Renal pelvis (tissue), 4 donors: Measurements from ENCODE around the gene DNAJB12. TPM values are rescaled to one million over a fixed set of nuclear protein-coding genes. Genes with fewer than 3 reads are reported as not detected.
"Not testable (repeated sequence)": the region's sequence is repeated elsewhere in the genome, so short reads cannot be mapped to it uniquely, and the experiment has no call there.

Experiments used
- DNase-seq: peaks from one replicate; pipeline ENCODE4 v3.0.0-alpha.2; 2013
- polyA plus RNA-seq, 3 donors: library from polyadenylated mRNA; unstranded; fragments of 120-200 nt; gene quantifications; one replicate each; pipeline ENCODE4 v1.2.1, GENCODE V29; 2013; ENCODE audit not compliant: insufficient read length in 3 of 3

DNAJB12 gene
- polyA plus RNA-seq, 3 donors: 37.5 to 39.2 (median 38.2) TPM

DNA sequence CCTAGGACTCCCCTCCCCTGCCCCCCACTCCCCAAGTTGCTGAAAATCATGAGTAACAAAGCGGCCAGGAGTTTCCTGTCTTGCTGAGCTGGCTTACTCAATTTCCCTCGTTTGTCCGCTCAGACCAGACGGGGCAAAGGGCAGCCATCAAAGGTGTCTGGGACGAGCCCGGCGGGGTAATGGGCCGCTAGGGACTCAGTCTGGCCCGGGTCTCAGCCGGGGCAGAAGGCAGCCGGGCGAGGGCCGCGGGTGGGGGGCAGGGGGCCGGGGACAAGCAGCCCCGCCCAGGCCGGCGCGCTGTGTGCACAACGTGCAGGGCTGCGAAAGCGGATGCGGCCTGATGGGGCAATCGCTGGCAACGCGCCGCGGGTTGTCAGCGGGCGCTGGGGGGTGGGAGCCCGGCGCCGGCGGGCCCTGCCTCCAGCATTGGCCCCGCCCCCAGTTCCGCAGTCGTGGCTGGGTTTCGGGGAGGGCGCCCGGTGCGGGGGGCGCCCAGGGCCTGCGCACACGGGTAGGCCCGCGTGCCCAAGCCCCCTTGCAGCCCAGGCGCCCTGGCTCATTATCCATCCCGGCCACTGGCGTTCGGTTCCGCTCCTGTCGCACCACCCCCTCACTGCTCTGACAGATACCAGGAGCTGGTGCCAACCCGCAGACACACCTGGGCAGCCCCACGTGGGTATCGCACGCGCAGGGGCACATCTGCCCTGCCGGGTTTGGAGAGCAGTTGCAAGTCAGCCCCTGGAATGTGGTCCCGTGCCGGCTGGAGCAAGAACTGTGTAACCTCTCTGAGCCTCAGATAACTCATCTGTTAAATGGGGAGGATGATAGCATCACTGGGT lies 35.1 kb downstream of the DNAJB12 start:
- DNase-seq: no peak

DNA sequence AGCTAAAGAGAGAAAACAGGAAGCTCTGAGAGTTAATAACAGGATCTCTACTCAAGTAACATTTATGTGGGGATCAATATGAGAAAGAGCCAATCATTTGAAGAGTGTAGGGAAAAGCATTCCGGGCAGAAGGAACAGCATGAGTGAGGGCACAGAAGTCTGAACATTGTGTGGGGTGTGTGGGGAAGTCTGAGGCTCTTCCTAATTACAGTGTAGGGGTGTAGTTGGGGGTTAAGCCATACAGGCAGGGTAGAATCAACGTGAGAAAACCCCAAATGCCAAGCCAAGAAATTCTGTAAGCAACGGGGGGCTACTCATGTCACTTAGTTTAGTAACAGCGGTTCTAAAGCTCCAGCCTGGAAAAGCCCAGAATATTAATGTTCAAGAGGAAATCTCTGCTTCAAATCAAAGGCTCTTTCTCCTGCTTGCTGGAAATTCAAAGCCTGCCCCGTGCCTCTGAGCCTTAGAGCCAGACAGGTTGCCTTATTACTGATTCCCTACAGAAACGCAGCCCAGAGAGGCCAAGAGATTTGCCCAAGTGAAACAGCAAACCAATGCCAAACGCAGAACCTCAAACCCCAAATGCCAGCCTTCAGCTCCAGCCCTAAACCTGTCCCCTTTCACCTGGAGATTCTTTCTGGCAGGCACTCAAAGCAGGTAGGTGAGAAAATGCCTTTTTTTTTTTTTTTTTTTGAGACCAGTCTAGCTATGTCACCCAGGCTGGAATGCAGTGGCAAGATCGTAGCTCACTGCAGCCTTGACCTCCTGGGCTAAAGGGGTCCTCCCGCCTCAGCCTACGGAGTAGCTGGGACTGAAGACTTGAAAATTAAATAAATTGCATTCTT lies 36.1 kb downstream of the DNAJB12 start:
- no peak for DNase-seq

GRCh38 chr10:72316748-72317435 lies 37.8 kb downstream of the DNAJB12 start:
- DNase-seq: no peak

DNA sequence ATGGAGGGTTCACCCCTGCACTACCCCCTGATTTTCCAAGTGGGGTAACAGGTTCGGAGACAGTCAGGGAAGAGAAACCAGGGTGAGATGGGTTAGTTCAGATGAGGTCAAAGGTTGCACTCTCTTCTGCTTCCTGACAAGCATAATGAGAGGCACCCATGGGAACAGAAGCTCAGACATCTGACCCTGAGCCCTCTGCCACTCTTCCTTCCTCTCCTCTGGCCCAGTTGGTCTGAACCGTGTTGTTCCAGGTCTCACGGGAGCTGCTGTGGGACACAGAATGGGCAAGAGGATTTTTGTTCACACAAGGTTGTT lies 38.4 kb downstream of the DNAJB12 start:
- no peak for DNase-seq

DNA sequence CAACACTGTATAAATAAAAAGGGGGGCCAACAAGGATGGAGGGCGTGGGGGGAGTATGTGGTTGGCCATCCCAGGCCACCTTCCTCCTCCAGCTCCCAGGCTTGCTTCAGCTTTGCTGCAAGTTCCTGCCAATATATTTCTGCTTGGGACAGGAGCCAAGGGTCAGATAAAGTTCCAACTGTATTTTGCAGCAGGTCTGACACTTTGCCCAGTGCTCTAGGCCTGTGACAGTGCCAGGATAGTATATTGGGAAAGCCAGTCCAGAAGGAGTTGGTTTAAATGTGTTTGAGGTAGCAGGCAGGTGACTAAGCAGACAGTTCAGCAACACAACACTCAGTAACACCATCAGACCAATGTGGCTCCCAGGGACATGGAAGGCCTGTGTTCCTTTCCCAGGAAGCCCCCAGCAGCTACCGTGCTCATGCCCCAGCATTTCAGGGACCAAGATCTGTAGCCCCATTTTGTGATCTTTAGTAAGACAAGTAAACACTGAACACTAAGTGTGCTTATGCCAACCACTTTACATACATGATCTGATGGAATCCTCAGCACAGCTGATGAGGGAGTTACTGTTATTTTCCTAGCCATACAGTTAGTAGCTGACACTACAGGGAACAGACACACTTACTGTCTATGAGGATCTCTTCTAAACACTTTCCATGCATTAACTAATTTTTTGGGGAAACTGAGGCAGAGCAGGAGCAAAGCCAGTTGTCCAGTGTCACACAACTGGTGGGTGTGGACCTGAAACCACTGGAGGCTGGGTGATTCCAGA lies 38.9 kb downstream of the DNAJB12 start:
- DNase-seq: no peak

DNA sequence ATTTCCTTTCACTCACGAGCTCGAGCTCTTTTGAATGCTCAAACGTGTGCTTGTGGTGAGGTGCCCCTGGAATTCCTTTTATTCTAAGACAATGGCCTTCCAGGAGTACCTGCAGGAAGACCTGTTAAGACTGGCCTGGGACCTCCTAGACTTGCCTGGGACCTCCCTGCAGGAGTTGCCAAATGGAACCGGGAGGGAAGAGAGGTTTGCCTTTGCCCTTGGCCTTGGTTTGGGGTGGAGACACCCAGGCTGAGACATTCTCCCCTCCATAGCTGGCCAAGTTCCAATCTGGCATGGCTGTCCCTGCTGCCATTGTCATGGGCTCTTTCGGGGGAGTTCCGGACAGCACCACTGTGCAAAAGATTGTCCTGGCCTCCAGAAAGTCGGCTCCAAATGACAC lies 39.7 kb downstream of the DNAJB12 start:
- DNase-seq: no peak

- DNase-seq: no peak
Observed at GRCh38 chr10:72314263-72314662, 40.5 kb downstream of the DNAJB12 start.

- no peak for DNase-seq
Observed at GRCh38 chr10:72312865-72313391, 41.8 kb downstream of the DNAJB12 start.

DNA sequence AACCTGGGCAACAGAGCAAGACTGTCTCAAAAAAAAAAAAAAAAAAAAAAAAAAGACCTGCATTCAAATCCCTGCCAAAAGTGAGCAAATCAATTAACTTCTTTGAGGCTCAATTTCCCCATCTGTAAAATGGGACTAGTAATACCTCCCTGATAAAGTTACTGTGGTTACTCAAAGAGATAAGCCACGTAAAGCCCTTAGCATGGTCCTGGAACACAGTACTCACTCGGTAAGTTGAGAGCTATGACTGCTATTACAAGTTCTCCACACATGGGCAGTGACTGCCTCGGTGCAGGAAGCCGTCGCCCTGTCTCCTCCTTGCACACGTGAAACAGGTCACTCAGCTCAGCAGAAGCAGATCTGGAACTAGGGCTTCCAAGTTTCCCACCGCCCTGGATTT lies 43.1 kb downstream of the DNAJB12 start:
- no peak for DNase-seq

DNA sequence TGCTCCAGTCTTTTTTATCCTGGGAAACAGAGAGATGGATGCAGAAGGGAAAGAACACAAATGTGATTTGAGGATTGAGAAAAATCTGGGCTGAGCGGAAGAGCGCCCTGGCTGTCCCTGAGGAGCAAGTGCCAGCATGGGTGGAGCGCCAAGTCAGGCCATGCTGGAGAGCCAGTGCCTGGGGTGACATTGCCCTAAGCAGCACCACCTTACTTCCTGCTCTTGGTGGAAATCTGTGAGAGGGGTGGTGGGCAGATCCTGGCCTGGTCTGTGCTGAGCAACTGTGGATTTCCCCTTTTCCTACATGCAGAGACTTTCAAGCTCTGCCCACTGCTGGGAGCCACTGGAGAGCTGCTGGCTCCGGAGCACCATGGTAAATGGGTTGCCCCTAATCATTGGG lies 44.1 kb downstream of the DNAJB12 start:
- DNase-seq: no peak

- no peak for DNase-seq
Observed at GRCh38 chr10:72310241-72310633, 44.5 kb downstream of the DNAJB12 start.

- no peak for DNase-seq
Observed at GRCh38 chr10:72309290-72310240, 45.2 kb downstream of the DNAJB12 start.

DNA sequence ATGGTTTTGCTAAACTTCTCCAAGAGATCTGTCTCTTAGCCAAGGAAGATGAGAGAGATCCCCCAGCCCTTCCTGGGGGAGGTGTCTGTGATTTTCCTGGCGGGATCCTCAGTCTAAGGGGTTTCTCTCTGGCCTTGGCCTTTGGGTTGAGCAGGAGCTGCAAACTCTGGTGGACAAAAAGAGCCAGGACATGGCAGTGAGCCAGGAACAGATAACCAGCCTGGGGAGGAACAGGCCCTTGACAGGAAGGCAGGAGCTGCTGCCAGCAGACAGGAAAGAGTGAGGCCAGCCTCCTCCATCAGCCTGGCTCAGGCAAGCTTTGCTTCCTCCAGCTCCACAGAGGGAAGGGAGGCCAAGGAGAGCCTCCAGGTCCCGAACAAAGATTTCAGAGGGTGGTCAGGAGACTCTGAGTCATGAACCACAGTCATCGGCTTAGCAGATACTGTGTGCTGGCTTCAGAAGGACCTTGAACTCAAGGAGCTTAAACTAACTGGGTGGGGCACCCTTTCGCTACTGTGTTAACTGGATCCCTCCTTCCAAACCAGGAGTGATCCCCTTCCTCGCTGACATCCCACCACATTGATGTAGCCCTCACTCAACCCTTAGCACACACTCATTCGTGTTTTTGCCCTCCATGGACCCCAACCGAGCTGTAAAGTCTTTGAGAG lies 46.3 kb downstream of the DNAJB12 start:
- no peak for DNase-seq

GRCh38 chr10:72307711-72308110 lies 47.0 kb downstream of the DNAJB12 start:
- DNase-seq: not testable (repeated sequence)

DNA sequence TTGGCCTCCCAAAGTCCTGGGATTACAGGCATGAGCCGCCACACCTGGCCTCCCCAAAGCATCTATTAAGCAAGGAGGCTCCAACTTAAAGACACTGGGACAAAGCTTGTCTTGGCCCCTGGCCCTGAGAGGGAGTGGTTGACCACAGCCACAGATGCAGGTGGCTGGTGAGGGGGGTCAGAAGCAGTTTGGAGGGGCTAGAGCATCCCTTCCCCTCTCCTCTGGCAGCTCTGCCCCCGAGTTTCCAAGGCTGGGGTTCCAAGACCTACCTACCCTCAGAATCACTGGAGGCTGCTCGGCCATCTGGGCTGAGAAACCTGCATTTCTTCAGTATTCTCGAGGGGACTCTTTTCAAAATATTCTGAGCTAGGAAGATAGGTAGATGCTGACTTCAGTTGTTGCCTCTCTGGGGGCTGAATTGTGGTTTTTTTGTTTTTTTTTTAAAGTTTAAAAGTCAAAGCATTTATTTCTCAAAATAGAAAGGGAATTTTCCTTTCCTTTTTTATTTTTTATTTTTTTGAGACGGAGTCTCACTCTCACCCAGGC lies 48.4 kb downstream of the DNAJB12 start:
- DNase-seq: no peak

DNA sequence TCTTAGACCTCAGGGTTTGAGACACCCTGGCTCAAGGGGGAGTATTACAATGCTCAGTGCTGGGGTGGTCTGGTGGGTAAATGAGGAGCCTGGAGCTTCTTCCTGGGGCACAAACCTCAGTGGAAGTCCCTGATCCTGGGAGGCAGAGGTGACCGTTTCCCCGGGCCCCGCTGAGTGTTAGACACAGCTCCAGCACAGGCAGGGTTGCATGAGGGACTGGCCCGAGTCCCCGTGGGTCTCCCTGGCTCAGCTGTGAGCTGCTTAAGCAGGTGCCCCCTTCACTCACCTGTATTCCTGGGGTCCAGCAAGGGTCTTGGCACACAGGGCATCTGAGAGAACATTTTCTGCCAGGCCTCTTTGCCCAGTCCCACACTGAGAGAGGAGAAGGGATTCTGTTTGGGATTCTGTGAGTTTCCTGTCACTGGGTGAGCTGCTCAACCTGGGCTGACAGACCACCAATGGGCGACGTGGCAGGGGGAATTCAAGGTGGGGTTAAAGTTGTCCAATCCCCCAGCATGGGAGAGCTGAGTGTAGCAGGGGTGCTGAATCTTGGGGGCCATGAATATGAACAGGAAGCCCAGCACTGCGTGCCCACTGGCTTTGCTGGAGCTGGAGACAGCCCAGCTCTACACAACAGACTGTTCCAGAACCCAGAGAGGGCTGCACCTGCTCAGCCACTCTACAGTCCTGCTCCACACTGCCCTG lies 51.1 kb downstream of the DNAJB12 start:
- DNase-seq: no peak

DNA sequence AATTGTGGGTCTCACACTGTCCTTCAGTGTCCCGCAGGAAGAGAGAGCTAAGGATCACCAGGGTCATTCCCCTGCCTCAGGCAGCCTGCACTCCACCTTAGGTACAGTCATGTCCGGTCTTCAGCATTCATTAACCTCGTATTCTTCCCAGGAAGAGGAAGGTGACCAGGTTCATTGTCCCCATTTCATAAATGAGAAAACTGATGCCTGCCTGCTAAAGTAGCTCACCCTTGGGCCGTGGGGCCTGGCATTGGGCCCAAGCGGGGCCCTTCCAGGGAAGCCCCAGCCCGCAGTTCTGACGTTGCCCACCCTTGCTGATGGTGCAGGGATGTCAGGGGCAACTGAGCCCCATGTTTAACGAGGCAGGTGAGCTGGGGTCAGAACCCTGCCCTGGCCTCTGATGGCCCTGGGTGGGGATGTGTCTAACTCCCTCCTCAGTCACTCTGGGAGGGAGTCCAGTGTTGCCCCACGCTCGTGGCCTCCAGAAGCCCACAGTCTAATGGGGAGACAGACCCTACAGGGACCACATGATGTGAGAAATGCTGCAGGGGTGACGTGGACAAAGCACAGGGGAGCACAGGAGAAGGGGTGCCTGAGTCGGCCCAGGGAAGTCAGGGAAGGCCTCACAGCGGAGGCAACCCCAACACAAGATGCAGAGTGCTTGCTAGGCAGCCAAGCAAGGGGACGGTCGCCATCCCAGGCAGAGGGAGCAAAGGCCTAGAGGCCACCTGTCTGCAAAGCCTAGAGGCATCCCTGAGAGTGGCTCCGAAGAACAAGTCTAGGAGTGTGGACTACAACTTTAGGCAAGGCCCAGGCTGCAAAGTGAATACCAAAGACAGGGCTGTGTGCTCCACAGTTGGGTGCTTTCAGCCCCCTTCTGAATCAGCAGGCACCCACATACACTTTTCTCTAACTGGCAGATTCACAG lies 55.9 kb downstream of the DNAJB12 start:
- no peak for DNase-seq
